ENCODE data around the gene TMPRSS11F. TPM values are rescaled to one million over a fixed set of nuclear protein-coding genes. Genes with fewer than 3 reads are reported as not detected.

The TMPRSS11F gene
- total RNA-seq, 1 donor from 2014 or later: not detected

DNA sequence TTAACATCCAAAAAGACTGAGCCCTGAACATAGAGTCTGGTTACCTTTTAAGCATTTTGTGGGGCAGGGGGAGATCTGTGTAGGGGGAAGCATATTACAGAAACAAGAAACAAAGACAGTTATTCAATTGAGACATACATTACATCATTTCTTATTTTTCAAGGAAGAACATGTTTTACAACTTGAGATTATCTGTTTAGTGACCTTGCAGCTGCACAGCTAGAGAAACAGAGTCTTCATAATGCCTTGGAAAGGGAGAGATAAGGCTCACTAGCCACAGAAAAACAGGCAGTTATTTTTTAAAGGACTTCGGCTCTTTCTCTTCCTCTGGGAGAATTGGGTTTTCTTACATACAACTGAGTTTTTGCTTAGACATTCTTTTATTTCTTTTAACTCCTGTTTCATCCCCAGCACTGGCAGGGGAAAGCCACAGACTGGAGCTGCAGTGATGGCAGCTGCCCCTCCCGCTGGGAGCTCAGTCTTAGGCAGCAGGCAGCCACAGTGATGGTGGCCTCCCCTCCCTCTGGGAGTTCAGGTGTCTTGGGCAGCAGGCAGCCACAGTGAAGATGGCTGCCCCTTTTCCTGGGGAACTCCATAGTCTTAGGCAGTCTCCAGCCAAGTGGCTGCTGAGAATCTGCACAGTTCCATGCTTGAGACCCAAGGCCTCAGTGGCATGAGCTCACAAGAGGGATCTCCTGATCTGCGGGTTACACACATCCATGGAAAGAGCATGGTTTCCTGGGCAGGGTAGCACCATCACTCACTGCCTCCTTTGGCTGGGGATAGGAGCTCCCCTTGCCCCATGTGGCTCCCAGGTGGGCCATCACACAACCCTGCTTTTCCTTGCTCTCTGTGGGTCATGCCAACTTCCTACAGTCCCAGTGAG, 19.4 kb upstream of the TMPRSS11F start:
- H3K27me3 Mint-ChIP-seq (ENCODE audit: low read depth): no peaks in the 10 kb centered on the region
- TF ChIP-seq, protein P1, sequence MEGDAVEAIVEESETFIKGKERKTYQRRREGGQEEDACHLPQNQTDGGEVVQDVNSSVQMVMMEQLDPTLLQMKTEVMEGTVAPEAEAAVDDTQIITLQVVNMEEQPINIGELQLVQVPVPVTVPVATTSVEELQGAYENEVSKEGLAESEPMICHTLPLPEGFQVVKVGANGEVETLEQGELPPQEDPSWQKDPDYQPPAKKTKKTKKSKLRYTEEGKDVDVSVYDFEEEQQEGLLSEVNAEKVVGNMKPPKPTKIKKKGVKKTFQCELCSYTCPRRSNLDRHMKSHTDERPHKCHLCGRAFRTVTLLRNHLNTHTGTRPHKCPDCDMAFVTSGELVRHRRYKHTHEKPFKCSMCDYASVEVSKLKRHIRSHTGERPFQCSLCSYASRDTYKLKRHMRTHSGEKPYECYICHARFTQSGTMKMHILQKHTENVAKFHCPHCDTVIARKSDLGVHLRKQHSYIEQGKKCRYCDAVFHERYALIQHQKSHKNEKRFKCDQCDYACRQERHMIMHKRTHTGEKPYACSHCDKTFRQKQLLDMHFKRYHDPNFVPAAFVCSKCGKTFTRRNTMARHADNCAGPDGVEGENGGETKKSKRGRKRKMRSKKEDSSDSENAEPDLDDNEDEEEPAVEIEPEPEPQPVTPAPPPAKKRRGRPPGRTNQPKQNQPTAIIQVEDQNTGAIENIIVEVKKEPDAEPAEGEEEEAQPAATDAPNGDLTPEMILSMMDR (IDR thresholded peaks at IDR 0.05): no peak
- H3K9me3 Mint-ChIP-seq (ENCODE audit: low read depth): peaks cover 10% of the 10 kb centered on the region
- H3K36me3 Mint-ChIP-seq (ENCODE audit: low read depth): no peaks in the 10 kb centered on the region
- no peaks in the 10 kb centered on the region for H3K4me1 Mint-ChIP-seq (ENCODE audit: low read depth)
- no peak overlapping the region for H3K27ac Mint-ChIP-seq (ENCODE audit: unreplicated experiment)
- no peak for DNase-seq (ENCODE audit: low spot score)
- H3K4me3 Mint-ChIP-seq (ENCODE audit: unreplicated experiment): no peak overlapping the region

DNA sequence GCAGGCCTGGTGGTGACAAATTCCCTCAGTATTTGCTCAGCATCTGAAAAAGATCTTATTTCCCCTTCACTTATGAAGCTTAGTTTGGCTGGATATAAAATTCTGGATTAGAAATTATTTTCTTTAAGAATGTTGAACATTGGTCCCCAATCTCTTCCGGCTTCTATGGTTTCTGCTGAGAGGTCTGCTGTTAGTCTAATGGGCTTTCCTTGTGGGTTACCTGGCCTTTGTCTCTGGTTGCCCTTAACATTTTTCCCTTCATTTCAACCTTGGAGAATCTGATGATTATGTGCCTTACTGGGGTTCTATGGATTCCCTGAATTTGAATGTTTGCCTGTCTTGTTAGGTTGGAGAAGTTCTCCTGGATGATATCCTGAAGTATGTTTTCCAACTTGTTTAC, 17.4 kb upstream of the TMPRSS11F start:
- no peaks in the 10 kb centered on the region for H3K36me3 Mint-ChIP-seq (ENCODE audit: low read depth)
- peaks cover 10% of the 10 kb centered on the region for H3K9me3 Mint-ChIP-seq (ENCODE audit: low read depth)

GRCh38 chr4:68145261-68145660, 15.6 kb upstream of the TMPRSS11F start:
- no peak overlapping the region for H3K27ac Mint-ChIP-seq (ENCODE audit: unreplicated experiment)

More for the DNA sequence above, 17.4 kb upstream of the TMPRSS11F start:
- H3K4me1 Mint-ChIP-seq (ENCODE audit: low read depth): no peaks in the 10 kb centered on the region
- no peak for DNase-seq (ENCODE audit: low spot score)
- no peak overlapping the region for H3K27ac Mint-ChIP-seq (ENCODE audit: unreplicated experiment)
- H3K4me3 Mint-ChIP-seq (ENCODE audit: unreplicated experiment): no peak overlapping the region
- H3K27me3 Mint-ChIP-seq (ENCODE audit: low read depth): no peaks in the 10 kb centered on the region
- TF ChIP-seq, protein P1 (IDR thresholded peaks at IDR 0.05): no peak

GRCh38 chr4:68141852-68142251, 12.2 kb upstream of the TMPRSS11F start:
- Mint-ChIP-seq H3K27ac (ENCODE audit: unreplicated experiment) (no peak overlapping the region), H3K9me3 (ENCODE audit: low read depth) (no peaks in the 10 kb centered on the region), H3K27me3 (ENCODE audit: low read depth) (no peaks in the 10 kb centered on the region), H3K36me3 (ENCODE audit: low read depth) (no peaks in the 10 kb centered on the region), H3K4me3 (ENCODE audit: unreplicated experiment) (no peak overlapping the region), H3K4me1 (ENCODE audit: low read depth) (no peaks in the 10 kb centered on the region)
- TF ChIP-seq, protein P1 (IDR thresholded peaks at IDR 0.05): no peak
- DNase-seq (ENCODE audit: low spot score): no peak

More at GRCh38 chr4:68145261-68145660, 15.6 kb upstream of the TMPRSS11F start:
- no peaks in the 10 kb centered on the region for H3K4me1 Mint-ChIP-seq (ENCODE audit: low read depth)
- no peak overlapping the region for H3K4me3 Mint-ChIP-seq (ENCODE audit: unreplicated experiment)
- TF ChIP-seq, protein P1 (IDR thresholded peaks at IDR 0.05): no peak
- no peaks in the 10 kb centered on the region for H3K36me3 Mint-ChIP-seq (ENCODE audit: low read depth)
- H3K9me3 Mint-ChIP-seq (ENCODE audit: low read depth): peaks cover 10% of the 10 kb centered on the region
- no peak for DNase-seq (ENCODE audit: low spot score)
- H3K27me3 Mint-ChIP-seq (ENCODE audit: low read depth): no peaks in the 10 kb centered on the region

GRCh38 chr4:68132342-68132741, 2.7 kb upstream of the TMPRSS11F start:
- H3K4me1 Mint-ChIP-seq (ENCODE audit: low read depth): no peaks in the 10 kb centered on the region
- H3K27ac Mint-ChIP-seq (ENCODE audit: unreplicated experiment): no peak overlapping the region
- no peak for DNase-seq (ENCODE audit: low spot score)
- peaks cover 3% of the 10 kb centered on the region for H3K9me3 Mint-ChIP-seq (ENCODE audit: low read depth)
- peaks cover 5% of the 10 kb centered on the region for H3K27me3 Mint-ChIP-seq (ENCODE audit: low read depth)
- no peaks in the 10 kb centered on the region for H3K36me3 Mint-ChIP-seq (ENCODE audit: low read depth)
- TF ChIP-seq, protein P1 (IDR thresholded peaks at IDR 0.05): no peak
- no peak overlapping the region for H3K4me3 Mint-ChIP-seq (ENCODE audit: unreplicated experiment)
